MM.1S (cell line): ENCODE results near the gene EPB41L2.

Experiments used
- CTCF ChIP-seq: fragments of 300-600 bp; sonication (generic); IDR thresholded peaks from 2 replicates; pipeline ENCODE4 v1.5.1; 2016; ENCODE audit warnings: antibody characterized with exemption, low read length, mixed read lengths
- EZH2 ChIP-seq: fragments of 300-600 bp; sonication (generic); optimal IDR thresholded peaks from 2 replicates; pipeline ENCODE3; 2017; ENCODE audit warnings: low read depth, mild to moderate bottlenecking, antibody characterized with exemption, low read length, mixed read lengths
- EZH2phosphoT487 ChIP-seq: fragments of 300-600 bp; sonication (generic); IDR thresholded peaks from 2 replicates; pipeline ENCODE4 v1.6.1; 2018; ENCODE audit warnings: antibody characterized with exemption, low read length

DNA sequence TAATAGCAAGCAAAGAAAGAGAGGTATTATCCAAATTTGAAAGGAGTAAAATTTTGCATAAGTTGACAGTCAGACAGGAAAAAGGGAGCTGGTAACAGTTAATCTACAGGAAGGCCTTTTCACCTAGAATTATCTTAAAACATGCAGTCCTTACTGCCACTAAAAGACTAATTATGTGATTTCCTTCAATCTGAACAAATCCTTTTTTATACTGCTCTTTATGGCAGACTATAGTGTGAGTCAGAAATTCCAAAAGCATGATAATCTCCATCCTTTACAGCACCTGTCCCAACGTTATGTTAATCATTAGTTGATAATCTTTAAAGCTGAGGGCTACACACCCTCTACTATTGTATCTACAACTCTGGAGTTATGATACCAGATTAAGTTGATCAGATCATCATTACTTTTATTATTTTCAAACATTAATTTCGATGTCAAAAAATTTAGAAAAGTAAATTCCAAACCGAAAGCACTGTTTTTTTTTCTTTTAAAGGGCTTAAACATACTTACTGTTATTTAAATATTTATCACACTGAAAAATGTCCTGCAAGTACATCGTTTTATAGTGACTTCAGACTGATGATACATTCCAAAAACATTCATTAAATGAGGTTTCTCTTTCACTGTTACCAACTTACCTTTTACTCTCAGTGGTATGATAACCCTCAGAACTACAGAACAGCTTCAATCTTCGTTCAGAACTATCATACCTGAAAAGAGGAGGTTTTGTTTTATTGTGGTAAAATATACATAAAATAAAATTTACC is 39.1 kb upstream of the EPB41L2 start:
- TF ChIP-seq CTCF, result no peak
- TF ChIP-seq EZH2phosphoT487, result no peak
- no peak for TF ChIP-seq EZH2
